SU-DHL-6 (cell line): ENCODE results near the gene PXDN.

Source experiments
- H2AFZ ChIP-seq: fragments of 200-600 bp; sonication (generic); 2 replicates; pipeline ENCODE4 v1.6.1; 2014; ENCODE audit warnings: low read depth, mild to moderate bottlenecking, moderate library complexity, mixed read lengths, antibody characterized with exemption, low read length; ENCODE audit not compliant: severe bottlenecking
- H3F3A ChIP-seq: fragments of 200-600 bp; shearing (Covaris generic); 2 replicates; pipeline ENCODE4 v1.6.0; 2016; ENCODE audit warnings: antibody characterized with exemption, mild to moderate bottlenecking; ENCODE audit not compliant: insufficient read depth
- H3K27ac ChIP-seq: fragments of 200-600 bp; sonication (generic); 2 replicates; pipeline ENCODE4 v1.5.1; 2016; ENCODE audit warnings: low read depth, mild to moderate bottlenecking, low read length, moderate library complexity, mixed read lengths
- H3K27me3 ChIP-seq: fragments of 200-600 bp; sonication (generic), shearing (Covaris generic); 2 replicates; pipeline ENCODE4 v1.6.0; 2014; ENCODE audit warnings: mild to moderate bottlenecking, low read length
- H3K36me3 ChIP-seq: fragments of 200-600 bp; sonication (generic); 2 replicates; pipeline ENCODE4 v1.6.1; 2014; ENCODE audit warnings: mild to moderate bottlenecking, low read length, mixed read lengths
- H3K4me2 ChIP-seq: fragments of 300-600, 200-600 bp; shearing (Covaris generic), sonication (generic); 2 replicates; pipeline ENCODE4 v1.6.0; 2014; ENCODE audit warnings: low read length, low read depth, mild to moderate bottlenecking; ENCODE audit not compliant: poor library complexity, severe bottlenecking
- H3K4me3 ChIP-seq: fragments of 200-600 bp; sonication (generic); 2 replicates; pipeline ENCODE4 v1.5.1; 2014; ENCODE audit warnings: antibody characterized with exemption, low read length, mild to moderate bottlenecking, mixed read lengths; ENCODE audit not compliant: insufficient read depth, poor library complexity, severe bottlenecking
- H3K79me2 ChIP-seq: fragments of 200-600 bp; sonication (generic); 2 replicates; pipeline ENCODE4 v1.6.1; 2014; ENCODE audit warnings: mild to moderate bottlenecking, low read length, moderate library complexity; ENCODE audit not compliant: insufficient read depth
- H3K9ac ChIP-seq: fragments of 200-600 bp; sonication (generic); 2 replicates; pipeline ENCODE4 v1.7.0; 2014; ENCODE audit warnings: mild to moderate bottlenecking, low read length
- H3K9me2 ChIP-seq: fragments of 200-600 bp; sonication (generic); replicated peaks from 2 replicates; pipeline ENCODE4 v1.6.1; 2014; ENCODE audit warnings: low read length; ENCODE audit not compliant: insufficient read depth
- H3K9me3 ChIP-seq: fragments of 200-600 bp; sonication (generic); 2 replicates; pipeline ENCODE4 v1.6.1; 2014; ENCODE audit warnings: low read length, mixed read lengths; ENCODE audit not compliant: insufficient read depth
- H4K20me1 ChIP-seq: fragments of 200-600 bp; sonication (generic); 2 replicates; pipeline ENCODE4 v1.6.1; 2014; ENCODE audit warnings: low read depth, mild to moderate bottlenecking, antibody characterized with exemption, low read length, moderate library complexity, mixed read lengths
- CTCF ChIP-seq: fragments of 200-600 bp; sonication (generic); IDR thresholded peaks from one replicate; pipeline ENCODE4 v1.5.1; 2017; ENCODE audit warnings: antibody characterized with exemption, mild to moderate bottlenecking, low read length, moderate library complexity; ENCODE audit not compliant: insufficient read depth, poor library complexity, severe bottlenecking
- EZH2phosphoT487 ChIP-seq: fragments of 200-600 bp; sonication (generic), shearing (Covaris generic); conservative IDR thresholded peaks from 2 replicates; pipeline ENCODE4 v1.6.1; 2018; ENCODE audit warnings: mild to moderate bottlenecking, antibody characterized with exemption, low read length, moderate library complexity, mixed read lengths

Gene PXDN

DNA sequence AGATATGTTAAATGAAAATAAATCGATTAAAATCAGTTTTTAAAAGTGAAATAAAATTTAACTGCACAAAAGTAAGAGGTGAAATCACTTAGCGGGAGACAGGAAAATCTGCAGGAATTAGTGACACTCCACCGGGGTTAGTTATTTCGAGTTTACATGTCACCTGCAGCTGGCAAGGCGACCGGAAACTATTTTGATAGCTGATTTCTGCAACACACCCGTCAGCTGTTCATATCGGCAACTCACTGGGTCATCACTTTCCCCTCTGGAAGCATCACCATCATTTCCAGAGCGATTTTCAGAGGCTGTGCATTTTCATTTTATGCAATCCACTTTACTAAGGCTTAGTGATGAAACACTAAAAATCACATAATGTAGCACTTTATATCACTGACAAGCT lies 52.9 kb downstream of the PXDN start:
- no peaks in the 10 kb centered on the region for H3K9me3 ChIP-seq
- no peaks in the 10 kb centered on the region for H3K9me2 ChIP-seq
- H3K4me3 ChIP-seq = no peak overlapping the region
- no peak overlapping the region for H3K4me2 ChIP-seq
- H3K27me3 ChIP-seq = no peaks in the 10 kb centered on the region
- no peak overlapping the region for H3K27ac ChIP-seq
- no peaks in the 10 kb centered on the region for H3F3A ChIP-seq
- no peaks in the 10 kb centered on the region for H3K36me3 ChIP-seq
- no peaks in the 10 kb centered on the region for H3K79me2 ChIP-seq
- TF ChIP-seq EZH2phosphoT487 (no peak), CTCF (no peak)
- H4K20me1 ChIP-seq = no peaks in the 10 kb centered on the region
- H2AFZ ChIP-seq = no peak overlapping the region
- H3K9ac ChIP-seq = no peak overlapping the region

- H3K9ac ChIP-seq = no peak overlapping the region
- TF ChIP-seq EZH2phosphoT487 (no peak), CTCF (no peak)
- no peaks in the 10 kb centered on the region for H4K20me1 ChIP-seq
- H3K9me3 ChIP-seq = no peaks in the 10 kb centered on the region
- H3K36me3 ChIP-seq = no peaks in the 10 kb centered on the region
- no peaks in the 10 kb centered on the region for H3K9me2 ChIP-seq
- no peak overlapping the region for H2AFZ ChIP-seq
- H3K27ac ChIP-seq = no peak overlapping the region
- H3K4me3 ChIP-seq = no peak overlapping the region
- H3F3A ChIP-seq = no peaks in the 10 kb centered on the region
- no peaks in the 10 kb centered on the region for H3K27me3 ChIP-seq
- H3K79me2 ChIP-seq = no peaks in the 10 kb centered on the region
- H3K4me2 ChIP-seq = no peak overlapping the region
Observed at GRCh38 chr2:1690056-1690775, 54.1 kb downstream of the PXDN start.

GRCh38 chr2:1688859-1689258 lies 55.5 kb downstream of the PXDN start:
- H3K9me2 ChIP-seq = no peaks in the 10 kb centered on the region
- no peak overlapping the region for H3K27ac ChIP-seq
- no peaks in the 10 kb centered on the region for H3K27me3 ChIP-seq
- H3K9ac ChIP-seq = no peak overlapping the region
- H3K36me3 ChIP-seq = no peaks in the 10 kb centered on the region
- no peaks in the 10 kb centered on the region for H3K79me2 ChIP-seq
- no peak overlapping the region for H3K4me3 ChIP-seq
- H2AFZ ChIP-seq = no peak overlapping the region
- H3K9me3 ChIP-seq = no peaks in the 10 kb centered on the region
- no peak overlapping the region for H3K4me2 ChIP-seq
- TF ChIP-seq EZH2phosphoT487 (no peak), CTCF (no peak)
- H4K20me1 ChIP-seq = no peaks in the 10 kb centered on the region
- H3F3A ChIP-seq = no peaks in the 10 kb centered on the region
